Ascending aorta (tissue), 2 donors: ENCODE results near the gene C21orf58. TPM values are rescaled to one million over a fixed set of nuclear protein-coding genes. Genes with fewer than 3 reads are reported as not detected.

Source experiments
- DNase-seq, 2 donors: peaks; one replicate each; pipeline ENCODE4 v3.0.0-alpha.2; 2019; ENCODE audit warnings: low spot score in 2 of 2
- H3K27ac ChIP-seq, 2 donors: fragments of 200-600 bp; sonication (generic); one replicate each; pipeline ENCODE4 v1.5.1; 2016 to 2017; ENCODE audit warnings: mild to moderate bottlenecking in 1 of 2
- H3K27me3 ChIP-seq: fragments of 200-600 bp; sonication (generic); one replicate; pipeline ENCODE4 v1.5.1; 2017
- H3K36me3 ChIP-seq, 2 donors: fragments of 200-600 bp; sonication (generic); one replicate each; pipeline ENCODE4 v1.5.1; 2016
- H3K4me1 ChIP-seq, 2 donors: fragments of 200-600 bp; sonication (generic); one replicate each; pipeline ENCODE4 v1.5.1; 2016 to 2017; ENCODE audit warnings: mild to moderate bottlenecking in 1 of 2
- H3K4me3 ChIP-seq, 2 donors: fragments of 200-600 bp; sonication (generic); one replicate each; pipeline ENCODE4 v1.5.1; 2016 to 2017; ENCODE audit warnings: mild to moderate bottlenecking in 1 of 2
- H3K9me3 ChIP-seq, 2 donors: fragments of 200-600 bp; sonication (generic); one replicate each; pipeline ENCODE4 v1.5.1; 2016
- intact Hi-C: fragments of 100-400 bp; cut with DNase I; formaldehyde crosslinking; loops from one replicate; pipeline ENCODE4 v1.15.1; 2023
- total RNA-seq: library from RNA; depleted of rRNA; stranded (reverse); fragments of >200 nt; gene quantifications from one replicate; pipeline ENCODE4 v1.1.0, GENCODE V29; 2016
- TF ChIP-seq, protein P1 (sequence below), 3 experiments: fragments of 200-600 bp in 2 of 3; fragments of 450-650 bp in 1 of 3; sonication (generic) in 2 of 3; IDR thresholded peaks; one replicate each; pipeline ENCODE4 v1.5.1; 2016 to 2019; ENCODE audit warnings: antibody characterized with exemption in 3 of 3, mild to moderate bottlenecking in 1 of 3, moderate library complexity in 1 of 3

The C21orf58 gene
- total RNA-seq, 1 donor from 2014 or later, result 3.2 TPM

- no peaks in the 10 kb centered on the region for H3K4me1 ChIP-seq
- peaks cover 30 to 51% of the 10 kb centered on the region in 2 donors for H3K36me3 ChIP-seq
- no peaks in the 10 kb centered on the region for H3K27me3 ChIP-seq
- intact Hi-C loops, result no loop called here
- DNase-seq, result no peak
- no peaks in the 10 kb centered on the region for H3K9me3 ChIP-seq
- TF ChIP-seq, protein P1, sequence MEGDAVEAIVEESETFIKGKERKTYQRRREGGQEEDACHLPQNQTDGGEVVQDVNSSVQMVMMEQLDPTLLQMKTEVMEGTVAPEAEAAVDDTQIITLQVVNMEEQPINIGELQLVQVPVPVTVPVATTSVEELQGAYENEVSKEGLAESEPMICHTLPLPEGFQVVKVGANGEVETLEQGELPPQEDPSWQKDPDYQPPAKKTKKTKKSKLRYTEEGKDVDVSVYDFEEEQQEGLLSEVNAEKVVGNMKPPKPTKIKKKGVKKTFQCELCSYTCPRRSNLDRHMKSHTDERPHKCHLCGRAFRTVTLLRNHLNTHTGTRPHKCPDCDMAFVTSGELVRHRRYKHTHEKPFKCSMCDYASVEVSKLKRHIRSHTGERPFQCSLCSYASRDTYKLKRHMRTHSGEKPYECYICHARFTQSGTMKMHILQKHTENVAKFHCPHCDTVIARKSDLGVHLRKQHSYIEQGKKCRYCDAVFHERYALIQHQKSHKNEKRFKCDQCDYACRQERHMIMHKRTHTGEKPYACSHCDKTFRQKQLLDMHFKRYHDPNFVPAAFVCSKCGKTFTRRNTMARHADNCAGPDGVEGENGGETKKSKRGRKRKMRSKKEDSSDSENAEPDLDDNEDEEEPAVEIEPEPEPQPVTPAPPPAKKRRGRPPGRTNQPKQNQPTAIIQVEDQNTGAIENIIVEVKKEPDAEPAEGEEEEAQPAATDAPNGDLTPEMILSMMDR (IDR thresholded peaks at IDR 0.05), result no peak
- H3K27ac ChIP-seq, result no peak overlapping the region
- H3K4me3 ChIP-seq, result no peak overlapping the region
These were observed 45.0 kb upstream of the C21orf58 start for GRCh38 chr21:46368533-46369285.

- TF ChIP-seq, protein P1 (IDR thresholded peaks at IDR 0.05), result no peak
- intact Hi-C loops, result no loop called here
- no peak overlapping the region for H3K4me3 ChIP-seq
- peaks cover 40 to 64% of the 10 kb centered on the region in 2 donors for H3K36me3 ChIP-seq
- no peaks in the 10 kb centered on the region for H3K4me1 ChIP-seq
- DNase-seq, result no peak
- no peak overlapping the region for H3K27ac ChIP-seq
- no peaks in the 10 kb centered on the region for H3K27me3 ChIP-seq
- H3K9me3 ChIP-seq, result no peaks in the 10 kb centered on the region
These were observed 43.3 kb upstream of the C21orf58 start for GRCh38 chr21:46366966-46367365.

DNA sequence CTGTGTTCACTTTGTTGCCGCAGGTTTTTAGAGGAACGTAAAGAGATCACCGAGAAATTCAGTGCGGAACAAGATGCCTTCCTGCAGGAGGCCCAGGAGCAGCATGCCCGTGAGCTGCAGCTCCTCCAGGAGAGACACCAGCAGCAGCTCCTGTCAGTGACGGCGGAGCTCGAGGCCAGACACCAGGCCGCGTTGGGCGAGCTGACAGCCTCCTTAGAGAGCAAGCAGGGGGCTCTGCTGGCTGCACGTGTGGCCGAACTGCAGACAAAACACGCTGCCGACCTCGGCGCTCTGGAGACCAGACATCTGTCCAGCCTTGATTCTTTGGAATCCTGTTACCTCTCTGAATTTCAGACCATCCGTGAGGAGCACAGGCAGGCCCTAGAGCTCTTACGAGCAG is 42.9 kb upstream of the C21orf58 start:
- Histone ChIP-seq H3K9me3 (no peaks in the 10 kb centered on the region), H3K27ac (no peak overlapping the region), H3K4me3 (no peak overlapping the region), H3K36me3 (peaks cover 44 to 62% of the 10 kb centered on the region in 2 donors), H3K27me3 (no peaks in the 10 kb centered on the region), H3K4me1 (no peaks in the 10 kb centered on the region)
- intact Hi-C loops, result no loop called here
- TF ChIP-seq, protein P1 (IDR thresholded peaks at IDR 0.05), result no peak
- no peak for DNase-seq

DNA sequence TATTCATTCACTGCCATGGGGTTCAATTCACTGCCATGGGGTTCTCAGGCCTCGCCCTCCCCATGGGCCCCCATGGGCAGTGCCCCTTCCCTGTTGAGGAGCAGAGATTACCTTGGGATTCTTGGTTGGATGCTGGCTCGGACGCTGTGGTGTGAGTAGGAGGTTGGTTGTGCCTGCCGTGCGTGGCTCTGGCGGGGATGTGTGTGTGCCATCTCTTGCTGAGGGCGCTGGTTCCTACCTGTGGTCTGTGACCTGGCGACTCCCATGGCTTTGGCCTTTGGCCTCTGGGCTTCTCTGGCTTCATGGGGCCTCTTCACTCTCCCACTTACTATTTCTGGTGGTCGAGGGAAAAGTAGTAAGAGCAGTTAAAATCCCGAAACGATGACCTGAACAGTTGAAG is 42.4 kb upstream of the C21orf58 start:
- TF ChIP-seq, protein P1 (IDR thresholded peaks at IDR 0.05), result no peak
- DNase-seq, result no peak
- Histone ChIP-seq H3K9me3 (no peaks in the 10 kb centered on the region), H3K4me3 (no peak overlapping the region), H3K27me3 (no peaks in the 10 kb centered on the region), H3K27ac (no peak overlapping the region), H3K4me1 (no peaks in the 10 kb centered on the region), H3K36me3 (peaks cover 44 to 66% of the 10 kb centered on the region in 2 donors)
- intact Hi-C loops, result no loop called here

- no peak overlapping the region for H3K4me3 ChIP-seq
- no peaks in the 10 kb centered on the region for H3K27me3 ChIP-seq
- H3K27ac ChIP-seq, result no peak overlapping the region
- H3K36me3 ChIP-seq, result peaks cover 47 to 70% of the 10 kb centered on the region in 2 donors
- no peaks in the 10 kb centered on the region for H3K9me3 ChIP-seq
- no peaks in the 10 kb centered on the region for H3K4me1 ChIP-seq
- DNase-seq, result no peak
- intact Hi-C loops, result no loop called here
- TF ChIP-seq, protein P1 (IDR thresholded peaks at IDR 0.05), result no peak
These were observed 40.0 kb upstream of the C21orf58 start for GRCh38 chr21:46363698-46364097.
